Kidney (tissue), 14 donors: Measurements from ENCODE around the gene FBXO8. TPM values are rescaled to one million over a fixed set of nuclear protein-coding genes. Genes with fewer than 3 reads are reported as not detected.

Experiments used
- DNase-seq, 5 donors: peaks; one replicate each; pipeline ENCODE4 v3.0.0-alpha.2; 2013 to 2020
- FAIRE-seq: peaks from 2 replicates; lab custom pipeline; 2012; peaks lifted over from hg19 to GRCh38; lab: Jason Lieb, UNC
- H3K27ac ChIP-seq, 2 donors: one replicate each; pipeline ENCODE4 v1.7.0; 2013; ENCODE audit warnings: low read depth in 2 of 2, low read length in 2 of 2, inconsistent platforms in 1 of 2
- H3K27me3 ChIP-seq: one replicate; pipeline ENCODE4 v1.7.1; 2013; ENCODE audit warnings: low read length, inconsistent platforms; ENCODE audit not compliant: control insufficient read depth, insufficient read depth
- H3K36me3 ChIP-seq, 3 donors: one replicate each; pipeline versions ENCODE4 v1.7.0 to v1.7.1; 2013; ENCODE audit warnings: low read length in 3 of 3, control low read depth in 1 of 3, inconsistent platforms in 1 of 3; ENCODE audit not compliant: insufficient read depth in 3 of 3, control insufficient read depth in 2 of 3
- H3K4me1 ChIP-seq, 3 donors: one replicate each; pipeline versions ENCODE4 v1.7.0 to v1.7.1; 2013; ENCODE audit warnings: low read length in 3 of 3, inconsistent platforms in 1 of 3, low read depth in 1 of 3; ENCODE audit not compliant: control insufficient read depth in 2 of 3, insufficient read depth in 2 of 3
- H3K4me3 ChIP-seq, 3 donors: one replicate each; pipeline versions ENCODE4 v1.7.0 to v1.8.1; 2013; ENCODE audit warnings: low read length in 3 of 3, control low read depth in 1 of 3, inconsistent platforms in 1 of 3
- H3K9ac ChIP-seq, 3 donors: one replicate each; pipeline versions ENCODE4 v1.7.0 to v1.7.1; 2013; ENCODE audit warnings: low read length in 3 of 3, control low read depth in 1 of 3, inconsistent platforms in 1 of 3
- H3K9me3 ChIP-seq, 3 donors: one replicate each; pipeline versions ENCODE4 v1.7.0 to v1.7.1; 2013; ENCODE audit warnings: low read length in 3 of 3, control low read depth in 1 of 3, inconsistent platforms in 1 of 3; ENCODE audit not compliant: control insufficient read depth in 2 of 3, insufficient read depth in 1 of 3
- CTCF ChIP-seq: IDR thresholded peaks from 3 replicates; pipeline ENCODE4 v1.5.1; 2012; ENCODE audit warnings: mild to moderate bottlenecking, moderate library complexity, borderline replicate concordance; ENCODE audit not compliant: insufficient read depth; ENCODE audit errors: extremely low read depth
- intact Hi-C: fragments of 100-400 bp; cut with DNase I; formaldehyde crosslinking; loops from one replicate; pipeline ENCODE4 v1.11.1; 2022
- polyA plus RNA-seq: library from polyadenylated mRNA; stranded (reverse); fragments of 350-450 nt; fragmentation: Illumina TruSeq; extraction: RNeasy Lipid Tissue Mini Kit (QIAGEN cat#74804); gene quantifications from one replicate; pipeline ENCODE4 v1.2.3, GENCODE V29; 2014; ENCODE audit warnings: low read depth, low replicate concordance; ENCODE audit not compliant: insufficient read depth
- total RNA-seq: library from RNA; stranded (reverse); fragmentation: NEBNext Ultra II Directional; extraction: Animal tissue kit (Norgen Biotek cat#: 25700); gene quantifications from one replicate; pipeline ENCODE4 v1.2.1, GENCODE V29; 2021
- donor health status: control.
- donor health status: control.
- donor health status: control.
- donor health status: control.
- donor health status: control.
- donor health status: DM: yes; HTN: yes; CAD: no.
- donor health status: Normal renal cell carcinoma (clear cell type).

FBXO8 gene
- total and polyA plus RNA-seq, 2 donors from 2014 or later: 35.3 to 36.3 TPM

- Histone ChIP-seq H3K9me3 (no peaks in the 10 kb centered on the region), H3K4me3 (no peak overlapping the region), H3K27me3 (no peaks in the 10 kb centered on the region), H3K27ac (no peak overlapping the region), H3K9ac (no peak overlapping the region), H3K36me3 (peaks cover 0 to 2% (median 0%) of the 10 kb centered on the region in 3 donors), H3K4me1 (no peaks in the 10 kb centered on the region)
- intact Hi-C loops: no loop called here
- DNase-seq: peak in 2 of 5 donors; percentile 32 to 40
- FAIRE-seq: peak; percentile 94
- TF ChIP-seq CTCF: peak; percentile 50
Measured at GRCh38 chr4:174318829-174319764, 35.6 kb upstream of the FBXO8 start.

DNA sequence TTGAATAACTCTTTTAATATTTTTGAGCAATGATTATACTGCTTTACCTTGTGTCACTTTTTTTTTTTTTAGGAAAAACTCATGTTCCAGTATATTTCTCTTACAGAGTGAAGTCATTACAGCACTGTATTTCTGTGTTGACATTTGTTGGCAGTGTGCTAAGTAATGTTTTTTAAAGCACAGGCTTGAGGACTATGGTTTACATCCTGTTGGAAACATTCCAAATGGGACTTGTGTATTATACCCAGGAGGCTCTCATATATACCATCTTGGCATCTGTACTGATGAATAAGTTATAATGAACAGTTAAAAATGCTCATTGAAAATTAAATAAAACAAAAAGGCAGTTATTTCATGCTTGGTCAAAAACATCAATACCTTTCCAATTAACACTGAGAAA lies 34.1 kb upstream of the FBXO8 start:
- Histone ChIP-seq H3K4me3 (no peak overlapping the region), H3K27me3 (no peaks in the 10 kb centered on the region), H3K9ac (no peak overlapping the region), H3K36me3 (peaks cover 0 to 2% (median 0%) of the 10 kb centered on the region in 3 donors), H3K27ac (no peak overlapping the region), H3K4me1 (no peaks in the 10 kb centered on the region), H3K9me3 (no peaks in the 10 kb centered on the region)
- intact Hi-C loops: no loop called here
- no peak for FAIRE-seq
- no peak for TF ChIP-seq CTCF
- peak in 1 of 5 donors; percentile 9 for DNase-seq

- no peak overlapping the region for H3K4me3 ChIP-seq
- no peak for TF ChIP-seq CTCF
- FAIRE-seq (peak; percentile 66), DNase-seq (no peak)
- intact Hi-C loops: no loop called here
- no peak overlapping the region for H3K9ac ChIP-seq
- peaks cover 0 to 2% (median 0%) of the 10 kb centered on the region in 3 donors for H3K36me3 ChIP-seq
- no peaks in the 10 kb centered on the region for H3K9me3 ChIP-seq
- no peaks in the 10 kb centered on the region for H3K27me3 ChIP-seq
- no peak overlapping the region for H3K27ac ChIP-seq
- H3K4me1 ChIP-seq: no peaks in the 10 kb centered on the region
Measured at GRCh38 chr4:174316954-174317353, 33.5 kb upstream of the FBXO8 start.
